GM19463 (cell line): ENCODE results near the gene MRPL40.

Experiments
- ATAC-seq: cut with Tn5 transposase; IDR thresholded peaks from one replicate; pipeline ENCODE4 v1.9.1; 2021; ENCODE audit warnings: mild to moderate bottlenecking, moderate library complexity; ENCODE audit not compliant: unreplicated experiment

The MRPL40 gene

DNA sequence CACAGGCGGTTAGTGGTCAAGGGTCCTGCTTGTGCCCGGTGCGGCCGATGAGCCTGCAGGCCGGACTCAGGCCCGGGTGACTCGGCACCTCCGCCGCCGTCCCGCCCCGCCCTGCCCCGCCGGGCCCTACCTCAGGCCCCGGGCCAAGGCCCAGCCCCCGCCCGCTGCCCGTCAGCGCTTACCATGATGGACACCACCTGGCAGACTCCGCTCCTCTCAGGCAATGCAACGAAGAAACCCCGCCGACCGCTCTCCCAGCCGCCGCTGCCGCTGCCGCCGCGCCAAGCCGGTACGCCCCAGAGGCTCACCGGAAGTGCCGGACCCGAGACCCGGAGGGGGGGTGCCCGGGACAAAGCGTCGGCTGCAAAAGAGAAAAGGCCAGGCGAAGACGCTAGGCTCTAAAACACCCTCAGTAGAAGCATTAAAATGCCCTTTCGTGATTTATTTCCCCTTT is 46.6 kb downstream of the MRPL40 start, which contains the start of gene UFD1:
UFD1 (minus strand) TSS at position 293 of the 454 bp plus-strand sequence; CDS start at position 185, 108 bp downstream.
- peak; percentile 46 for ATAC-seq

DNA sequence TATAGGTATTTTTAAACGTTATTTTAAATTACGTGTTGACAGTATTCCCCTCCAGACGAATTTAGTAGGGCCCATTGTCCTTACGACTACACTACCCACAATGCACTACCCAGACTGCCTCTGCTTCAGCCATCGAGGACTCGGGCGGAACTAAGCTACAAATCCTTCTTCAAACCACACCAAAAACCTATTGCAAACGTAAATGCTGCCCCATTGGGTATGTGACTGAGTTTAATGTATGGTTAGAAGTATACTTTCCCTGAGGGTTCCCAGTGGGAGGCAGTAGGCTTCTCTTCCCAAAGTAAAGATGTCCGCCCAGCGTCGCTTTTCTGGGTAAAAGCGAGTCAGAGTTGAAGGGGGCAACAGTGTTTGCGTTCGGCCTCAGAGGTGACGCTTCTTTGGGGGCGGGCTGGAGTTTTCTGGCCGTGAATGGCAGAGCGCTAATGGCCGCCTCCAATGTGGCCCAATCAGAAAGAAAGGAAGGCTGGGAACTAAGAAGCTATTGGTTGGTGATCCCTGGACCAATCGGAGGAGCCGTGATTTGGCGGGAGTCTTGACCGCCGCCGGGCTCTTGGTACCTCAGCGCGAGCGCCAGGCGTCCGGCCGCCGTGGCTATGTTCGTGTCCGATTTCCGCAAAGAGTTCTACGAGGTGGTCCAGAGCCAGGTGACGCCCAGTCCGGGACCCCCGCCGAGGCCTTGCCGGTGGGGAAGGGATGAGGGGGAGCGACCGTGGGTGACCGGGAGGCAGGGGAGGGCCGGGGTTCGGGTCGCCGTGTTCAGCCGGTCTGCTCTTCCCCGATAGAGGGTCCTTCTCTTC is 47.2 kb downstream of the MRPL40 start, which contains the start of gene CDC45:
CDC45 (plus strand) TSS at position 566 of the 818 bp plus-strand sequence; CDS start at position 615, 49 bp downstream.
- peak; percentile 80 for ATAC-seq

DNA sequence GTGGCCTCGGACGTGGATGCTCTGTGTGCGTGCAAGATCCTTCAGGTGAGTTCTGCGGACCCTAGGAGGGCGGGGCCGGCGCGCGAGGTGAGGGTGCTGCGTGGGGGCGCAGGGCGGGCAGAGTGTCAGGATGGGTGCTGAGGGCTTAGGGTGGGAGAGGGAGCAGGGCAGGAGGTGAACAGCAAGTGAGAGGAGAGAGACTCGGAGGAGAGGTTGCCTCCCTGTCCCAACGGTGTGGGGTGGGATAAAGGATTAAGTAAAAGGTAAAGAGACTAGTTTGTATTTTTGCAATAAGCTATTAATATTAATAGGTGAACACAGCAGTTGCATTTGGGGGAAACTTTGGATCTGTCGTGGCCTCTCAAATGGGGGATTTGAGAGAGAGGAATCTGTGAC is 47.8 kb downstream of the MRPL40 start:
- no peak for ATAC-seq

- no peak for ATAC-seq
These were observed 48.4 kb downstream of the MRPL40 start for GRCh38 chr22:19480789-19481188.

DNA sequence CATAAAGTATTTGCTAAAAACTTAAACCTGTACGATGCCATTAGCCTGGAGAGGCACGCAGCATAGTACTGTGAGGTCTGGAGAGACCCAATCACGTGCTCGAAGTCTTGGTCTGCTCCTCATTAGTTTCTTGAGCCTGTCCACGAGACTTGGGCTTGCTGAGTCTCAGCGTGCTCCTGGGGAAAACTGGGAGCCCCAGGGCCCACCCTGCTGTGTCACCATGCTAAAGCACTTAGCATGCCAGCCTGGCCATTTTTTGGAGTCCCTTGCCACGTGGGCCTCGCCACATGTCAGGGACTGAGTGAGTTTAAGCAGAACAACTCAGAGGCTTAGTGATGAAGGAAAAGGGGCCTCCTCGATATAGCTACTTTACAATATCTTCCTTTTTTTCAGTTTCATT is 50.0 kb downstream of the MRPL40 start:
- ATAC-seq, result no peak

- ATAC-seq, result no peak
These were observed 51.3 kb downstream of the MRPL40 start for GRCh38 chr22:19483481-19484244.
